HL-60 (cell line): ENCODE results near the gene TNIP1.

ENCODE experiments used
- GABPA ChIP-seq: IDR thresholded peaks from 2 replicates; pipeline ENCODE4 v1.6.1; 2012; ENCODE audit warnings: low read depth
- POLR2AphosphoS5 ChIP-seq: IDR thresholded peaks from 2 replicates; pipeline ENCODE4 v1.6.1; 2012; ENCODE audit warnings: low read depth
- SPI1 ChIP-seq: IDR thresholded peaks from 2 replicates; pipeline ENCODE4 v1.6.1; 2012; ENCODE audit warnings: low read depth, mild to moderate bottlenecking, borderline replicate concordance
- TF ChIP-seq, protein P1 (sequence below): IDR thresholded peaks from one replicate; pipeline ENCODE4 v1.5.1; 2011; ENCODE audit warnings: low read length, control low read depth, inconsistent platforms; ENCODE audit not compliant: insufficient read depth

GRCh38 chr5:151004499-151004898 lies 76.3 kb downstream of the TNIP1 start:
- TF ChIP-seq, protein P1, sequence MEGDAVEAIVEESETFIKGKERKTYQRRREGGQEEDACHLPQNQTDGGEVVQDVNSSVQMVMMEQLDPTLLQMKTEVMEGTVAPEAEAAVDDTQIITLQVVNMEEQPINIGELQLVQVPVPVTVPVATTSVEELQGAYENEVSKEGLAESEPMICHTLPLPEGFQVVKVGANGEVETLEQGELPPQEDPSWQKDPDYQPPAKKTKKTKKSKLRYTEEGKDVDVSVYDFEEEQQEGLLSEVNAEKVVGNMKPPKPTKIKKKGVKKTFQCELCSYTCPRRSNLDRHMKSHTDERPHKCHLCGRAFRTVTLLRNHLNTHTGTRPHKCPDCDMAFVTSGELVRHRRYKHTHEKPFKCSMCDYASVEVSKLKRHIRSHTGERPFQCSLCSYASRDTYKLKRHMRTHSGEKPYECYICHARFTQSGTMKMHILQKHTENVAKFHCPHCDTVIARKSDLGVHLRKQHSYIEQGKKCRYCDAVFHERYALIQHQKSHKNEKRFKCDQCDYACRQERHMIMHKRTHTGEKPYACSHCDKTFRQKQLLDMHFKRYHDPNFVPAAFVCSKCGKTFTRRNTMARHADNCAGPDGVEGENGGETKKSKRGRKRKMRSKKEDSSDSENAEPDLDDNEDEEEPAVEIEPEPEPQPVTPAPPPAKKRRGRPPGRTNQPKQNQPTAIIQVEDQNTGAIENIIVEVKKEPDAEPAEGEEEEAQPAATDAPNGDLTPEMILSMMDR: no peak
- TF ChIP-seq POLR2AphosphoS5: no peak
- no peak for TF ChIP-seq GABPA
- TF ChIP-seq SPI1: no peak
